ENCODE data around the gene NFX1.

DNA sequence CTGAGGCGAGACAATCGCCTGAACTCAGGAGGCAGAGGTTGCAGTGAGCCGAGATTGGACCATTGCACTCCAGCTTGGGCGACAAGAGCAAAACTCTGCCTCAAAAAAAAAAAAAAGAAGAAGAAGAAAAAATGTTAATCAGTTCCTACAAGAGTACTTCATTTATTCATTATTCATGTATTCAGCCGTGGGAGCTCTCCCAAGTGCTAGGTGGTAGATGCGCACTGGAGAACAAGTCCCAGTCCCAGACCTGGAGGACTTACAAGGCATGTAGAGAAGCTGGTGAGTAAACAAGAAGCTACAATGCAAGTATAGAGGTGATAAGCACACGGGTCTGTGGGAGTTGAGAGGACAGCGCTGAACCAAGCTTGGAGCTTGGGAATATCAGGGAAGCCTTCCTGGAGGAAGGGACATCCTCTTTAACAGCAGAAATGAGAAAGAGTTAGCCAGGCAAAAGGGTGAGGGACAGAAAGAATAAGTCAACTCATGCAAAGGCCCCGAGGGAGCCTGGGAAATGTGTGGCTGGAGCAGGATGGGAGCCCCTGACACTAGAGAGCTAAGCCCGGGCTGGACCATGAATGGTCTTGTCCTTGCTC, 129.5 kb downstream of the NFX1 start:
- TF ChIP-seq CTCF (IDR thresholded peaks at IDR 0.05; ENCODE audit: insufficient read depth, low read length): no peak
- TF ChIP-seq REST (IDR thresholded peaks at IDR 0.05; ENCODE audit: insufficient replicate concordance, low read depth): no peak
- TF ChIP-seq POLR2AphosphoS5 (IDR thresholded peaks at IDR 0.05; ENCODE audit: low read depth): no peak
- TF ChIP-seq SPI1 (IDR thresholded peaks at IDR 0.05; ENCODE audit: borderline replicate concordance, low read depth): no peak
- TF ChIP-seq GABPA (IDR thresholded peaks at IDR 0.05; ENCODE audit: low read depth): no peak

Data from HL-60 (cell line).